H1 (cell line): ENCODE results near the gene ADCY1. TPM values are rescaled to one million over a fixed set of nuclear protein-coding genes. Genes with fewer than 3 reads are reported as not detected.

Experiments
- CTCF ChIA-PET: fragments of 300-600 bp; sonication (Branson Sonifier 250); formaldehyde crosslinking; loops from one replicate; lab custom pipeline; 2021; ENCODE audit not compliant: partially characterized antibody; lab: Charles Lee
- POLR2A ChIA-PET: fragments of 300-600 bp; sonication (Branson Sonifier 250); formaldehyde crosslinking; loops from one replicate; lab custom pipeline; 2021; ENCODE audit warnings: inconsistent platforms; ENCODE audit not compliant: partially characterized antibody; lab: Charles Lee
- DNase-seq, 2 experiments: peaks; one replicate each; pipeline versions ENCODE4 v3.0.0 to v3.0.0-alpha.2; 2010 to 2022; ENCODE audit warnings: low spot score in 2 of 2, low read depth in 1 of 2, mixed read lengths in 1 of 2
- FAIRE-seq: peaks from 2 replicates; lab custom pipeline; 2011; peaks lifted over from hg19 to GRCh38; lab: Jason Lieb, UNC
- H2AFZ ChIP-seq: 2 replicates; pipeline ENCODE4 v1.8.1; 2012; ENCODE audit warnings: low read length, inconsistent platforms
- H2AK5ac ChIP-seq: 2 replicates; pipeline ENCODE4 v1.6.1; 2013; ENCODE audit warnings: low read depth, low read length
- H2BK120ac ChIP-seq: replicated peaks from 2 replicates; pipeline ENCODE3; 2013; ENCODE audit warnings: low read depth, low read length, inconsistent platforms
- H2BK12ac ChIP-seq: 2 replicates; pipeline ENCODE4 v1.6.1; 2013; ENCODE audit warnings: low read depth, low read length
- H2BK15ac ChIP-seq: 2 replicates; pipeline ENCODE4 v1.6.1; 2013; ENCODE audit warnings: low read length
- H2BK20ac ChIP-seq: 2 replicates; pipeline ENCODE4 v1.6.1; 2013; ENCODE audit warnings: low read length
- H2BK5ac ChIP-seq: 2 replicates; pipeline ENCODE4 v1.6.1; 2013; ENCODE audit warnings: low read depth, low read length
- H3K14ac ChIP-seq: 2 replicates; pipeline ENCODE4 v1.6.1; 2013; ENCODE audit warnings: inconsistent platforms; ENCODE audit not compliant: insufficient read length
- H3K18ac ChIP-seq: 2 replicates; pipeline ENCODE4 v1.6.1; 2013; ENCODE audit warnings: low read length; ENCODE audit errors: extremely low read depth
- H3K23ac ChIP-seq: 2 replicates; pipeline ENCODE4 v1.6.1; 2013; ENCODE audit warnings: inconsistent platforms; ENCODE audit not compliant: insufficient read length
- H3K23me2 ChIP-seq: 2 replicates; pipeline ENCODE4 v1.6.1; 2013; ENCODE audit warnings: low read depth, low read length
- H3K27ac ChIP-seq: 2 replicates; pipeline ENCODE4 v1.6.1; 2011; ENCODE audit warnings: low read depth, low read length, inconsistent platforms
- H3K27me3 ChIP-seq, 4 experiments: replicated peaks in 1 of 4; 1 replicate in 1 of 4; 2 replicates in 3 of 4; pipeline versions ENCODE4 v1.6.1 to v1.8.1; 2011 to 2013; ENCODE audit warnings: low read length in 3 of 4, mild to moderate bottlenecking in 3 of 4, inconsistent platforms in 2 of 4, mixed read lengths in 2 of 4, moderate library complexity in 1 of 4; ENCODE audit not compliant: control insufficient read depth in 3 of 4, insufficient read depth in 3 of 4; ENCODE audit errors: extremely low read depth in 1 of 4
- H3K36me3 ChIP-seq, 4 experiments: 2 replicates each; pipeline versions ENCODE4 v1.6.1 to v1.8.1; 2011 to 2013; ENCODE audit warnings: mild to moderate bottlenecking in 4 of 4, low read length in 3 of 4, moderate library complexity in 2 of 4, control low read depth in 1 of 4, inconsistent platforms in 1 of 4; ENCODE audit not compliant: insufficient read depth in 4 of 4, control insufficient read depth in 2 of 4
- H3K4ac ChIP-seq: replicated peaks from 2 replicates; pipeline ENCODE3; 2013; ENCODE audit warnings: low read length, low read depth, mixed read lengths, inconsistent platforms; ENCODE audit not compliant: insufficient read length
- H3K4me1 ChIP-seq, 4 experiments: replicated peaks in 1 of 4; 1 replicate in 1 of 4; 2 replicates in 3 of 4; pipeline versions ENCODE4 v1.6.1 to v1.8.1; 2011 to 2013; ENCODE audit warnings: low read length in 3 of 4, inconsistent platforms in 2 of 4, mixed read lengths in 1 of 4; ENCODE audit not compliant: insufficient read depth in 4 of 4, control insufficient read depth in 3 of 4
- H3K4me2 ChIP-seq, 2 experiments: 2 replicates each; pipeline versions ENCODE4 v1.6.1 to v1.8.1; 2011 to 2013; ENCODE audit warnings: low read depth in 2 of 2, low read length in 2 of 2, control low read depth in 1 of 2, inconsistent platforms in 1 of 2, mild to moderate bottlenecking in 1 of 2; ENCODE audit not compliant: insufficient read depth in 1 of 2
- H3K4me3 ChIP-seq, 4 experiments: fragments of 200-600, 300-600 bp in 1 of 4; sonication (generic), shearing (Covaris generic), sonication (Bioruptor Twin) in 1 of 4; 2 replicates each; pipeline versions ENCODE4 v1.5.1 to v1.8.1; 2011 to 2016; ENCODE audit warnings: low read length in 4 of 4, low read depth in 3 of 4, control low read depth in 2 of 4, inconsistent platforms in 2 of 4, mild to moderate bottlenecking in 2 of 4, mixed read lengths in 1 of 4, moderate library complexity in 1 of 4; ENCODE audit not compliant: insufficient read depth in 2 of 4; ENCODE audit errors: extremely low read depth in 1 of 4
- H3K56ac ChIP-seq: replicated peaks from 2 replicates; pipeline ENCODE3; 2013; ENCODE audit warnings: low read depth, mild to moderate bottlenecking, mixed read lengths, low read length, inconsistent platforms; ENCODE audit not compliant: insufficient read length
- H3K79me1 ChIP-seq: 2 replicates; pipeline ENCODE4 v1.6.1; 2013; ENCODE audit warnings: low read depth, low read length, control low read depth
- H3K79me2 ChIP-seq, 2 experiments: 2 replicates each; pipeline versions ENCODE4 v1.6.1 to v1.8.1; 2012 to 2013; ENCODE audit warnings: low read length in 2 of 2, mild to moderate bottlenecking in 2 of 2, inconsistent platforms in 1 of 2; ENCODE audit not compliant: insufficient read depth in 2 of 2, control insufficient read depth in 1 of 2
- H3K9ac ChIP-seq, 4 experiments: replicated peaks in 1 of 4; 1 replicate in 1 of 4; 2 replicates in 3 of 4; pipeline versions ENCODE4 v1.6.1 to v1.8.1; 2011 to 2013; ENCODE audit warnings: low read depth in 3 of 4, low read length in 3 of 4, control low read depth in 2 of 4, mild to moderate bottlenecking in 2 of 4, moderate library complexity in 2 of 4, inconsistent platforms in 1 of 4; ENCODE audit errors: extremely low read depth in 1 of 4
- H3K9me3 ChIP-seq, 2 experiments: 2 replicates each; pipeline versions ENCODE4 v1.6.1 to v1.8.1; 2012 to 2013; ENCODE audit warnings: mild to moderate bottlenecking in 2 of 2, moderate library complexity in 2 of 2, control low read depth in 1 of 2, inconsistent platforms in 1 of 2, low read depth in 1 of 2, low read length in 1 of 2, mixed read lengths in 1 of 2; ENCODE audit not compliant: insufficient read depth in 2 of 2
- H4K20me1 ChIP-seq, 2 experiments: replicated peaks in 1 of 2; 2 replicates each; pipeline versions ENCODE3 to v1.8.1; 2011 to 2013; ENCODE audit warnings: inconsistent platforms in 2 of 2, low read length in 2 of 2, mild to moderate bottlenecking in 1 of 2; ENCODE audit not compliant: insufficient read depth in 2 of 2, control insufficient read depth in 1 of 2
- H4K5ac ChIP-seq: 2 replicates; pipeline ENCODE4 v1.6.1; 2013; ENCODE audit warnings: low read length, low read depth, mixed read lengths, inconsistent platforms; ENCODE audit not compliant: insufficient read length
- H4K8ac ChIP-seq: 2 replicates; pipeline ENCODE4 v1.8.0; 2013; ENCODE audit warnings: mild to moderate bottlenecking, moderate library complexity, low read length, inconsistent platforms; ENCODE audit not compliant: insufficient read depth; ENCODE audit errors: extremely low read depth
- H4K91ac ChIP-seq: replicated peaks from 2 replicates; pipeline ENCODE3; 2013; ENCODE audit warnings: low read length, mixed read lengths, inconsistent platforms; ENCODE audit not compliant: insufficient read length
- GTF2F1 ChIP-seq: IDR thresholded peaks from 2 replicates; pipeline ENCODE4 v1.6.1; 2012; ENCODE audit warnings: low read depth, low read length, improper control_type of control experiment, borderline replicate concordance
- SIRT6 ChIP-seq: IDR thresholded peaks from one replicate; pipeline ENCODE4 v1.7.1; 2012; ENCODE audit warnings: low read length, inconsistent platforms
- WGBS, 2 experiments: shearing (Covaris generic) in 1 of 2; methylation state at CpG; one replicate each; pipeline versions ENCODE4 v1.1.6 to v1.1.7; 2013 to 2015; ENCODE audit warnings: low lambda C conversion rate in 2 of 2, mixed read lengths in 2 of 2, inconsistent platforms in 1 of 2, low coverage in 1 of 2, missing lambda C conversion rate in 1 of 2; ENCODE audit not compliant: insufficient replicate concordance in 2 of 2, insufficient coverage in 1 of 2, insufficient read length in 1 of 2; ENCODE audit errors: extremely low coverage in 1 of 2, missing lambda C conversion rate in 1 of 2; 5-methylcytosine and 5-hydroxymethylcytosine counted together
- polyA plus RNA-seq, 7 experiments: library from polyadenylated mRNA; depleted of rRNA in 3 of 7; stranded (reverse) in 5 of 7; unstranded in 2 of 7; fragments of >200 nt in 5 of 7; fragments of 200-250 nt in 2 of 7; gene quantifications; 1 replicate in 5 of 7; 2 replicates in 1 of 7; 4 replicates in 1 of 7; pipeline versions ENCODE4 v1.2.1 to v1.2.3, GENCODE V29; 2011 to 2013; ENCODE audit warnings: missing spikeins in 2 of 7, mixed read lengths in 2 of 7
- total RNA-seq: library from RNA; stranded (reverse); fragmentation: NEBNext Ultra II Directional; extraction: Animal tissue kit (Norgen Biotek cat#: 25700); gene quantifications from 2 replicates; pipeline ENCODE4 v1.2.1, GENCODE V29; 2021

ADCY1 gene
- total and polyA plus RNA-seq, 2 of the 8 experiments (the other 6 are each of a cell fraction or from before 2014, with no cell fraction given) = 7.9 to 26.9 TPM

DNA sequence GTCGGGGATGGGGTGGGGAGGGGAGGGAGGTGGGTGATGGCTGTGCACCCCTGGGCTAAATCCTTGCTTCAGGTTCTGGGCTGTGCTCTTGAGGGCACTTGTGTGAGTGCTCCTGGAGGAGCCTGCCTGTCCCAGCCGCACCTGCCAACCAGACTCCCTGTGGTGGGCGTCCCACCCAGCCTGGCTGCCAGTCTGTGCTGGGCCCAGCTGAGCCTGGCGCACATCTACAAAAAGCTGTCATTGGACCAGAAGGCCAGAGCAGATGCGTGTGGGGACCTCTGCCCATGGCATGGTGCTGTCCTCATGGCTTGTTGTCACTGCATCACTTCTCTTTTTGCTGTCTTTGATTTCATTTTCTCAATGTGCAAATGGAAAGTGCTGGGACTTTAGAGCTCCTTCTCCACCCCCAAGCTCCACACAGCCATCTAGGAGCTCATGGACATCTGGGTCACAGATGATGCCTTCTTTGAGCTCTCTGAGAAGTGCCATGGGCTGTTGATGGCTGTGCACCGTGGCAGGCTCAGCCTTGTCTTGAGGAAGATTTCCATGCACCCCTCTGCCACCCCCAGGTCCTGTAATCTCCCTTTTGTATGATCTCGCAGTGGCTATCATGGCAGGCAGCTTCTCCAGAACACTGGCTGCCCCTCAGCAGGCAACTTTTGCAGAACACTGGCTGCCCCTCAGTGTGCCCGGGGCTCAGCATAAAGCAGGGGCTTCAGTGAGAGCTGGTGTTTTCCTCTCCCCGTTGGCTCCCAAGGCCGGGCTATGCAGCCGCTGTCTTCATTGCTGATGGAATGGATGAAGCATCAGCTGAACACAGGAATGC lies 83.9 kb downstream of the ADCY1 start:
- no peak for TF ChIP-seq SIRT6
- no peak for TF ChIP-seq GTF2F1
- H3K9me3 ChIP-seq = no peaks in the 10 kb centered on the region
- H3K23ac ChIP-seq = no peak overlapping the region
- no peak overlapping the region for H3K56ac ChIP-seq
- H2BK120ac ChIP-seq = no peak overlapping the region
- no peak overlapping the region for H3K27ac ChIP-seq
- H2BK20ac ChIP-seq = no peak overlapping the region
- no peak overlapping the region for H3K14ac ChIP-seq
- H4K20me1 ChIP-seq = peaks cover 1 to 6% of the 10 kb centered on the region in 2 experiments
- CTCF ChIA-PET = interaction anchor here (0.6 to 1.1 kb wide), 5 partner anchors 11 to 273 kb away, joined by 3 to 6 read pairs (median 3); no protein-coding TSS in a partner anchor
- no peak for FAIRE-seq
- H3K79me1 ChIP-seq = no peaks in the 10 kb centered on the region; the same call in none of the 2 replicates
- H3K4me2 ChIP-seq = no peak overlapping the region
- no peaks in the 10 kb centered on the region for H3K23me2 ChIP-seq
- H2BK15ac ChIP-seq = no peak overlapping the region
- no peaks in the 10 kb centered on the region for H3K36me3 ChIP-seq
- H3K4me1 ChIP-seq = no peaks in the 10 kb centered on the region; a peak in 1 of 7 replicates
- no peak overlapping the region for H3K9ac ChIP-seq
- no peak overlapping the region for H4K5ac ChIP-seq
- DNase-seq = peak in 1 of 2 experiments; percentile 35
- H2AFZ ChIP-seq = no peak overlapping the region
- H2AK5ac ChIP-seq = no peak overlapping the region
- H3K27me3 ChIP-seq = no peaks in the 10 kb centered on the region
- H3K18ac ChIP-seq = no peak overlapping the region
- H4K8ac ChIP-seq = no peak overlapping the region
- H3K4me3 ChIP-seq = no peak overlapping the region
- H3K4ac ChIP-seq = no peak overlapping the region
- no peak overlapping the region for H2BK12ac ChIP-seq
- no peaks in the 10 kb centered on the region for H3K79me2 ChIP-seq
- POLR2A ChIA-PET = no interaction called here
- H2BK5ac ChIP-seq = peak overlapping the region; percentile 71; the same call in 1 of the 2 replicates
- 80% methylated on average over 8 of the region's 11 CpGs; no CpG with 5 or more reads in 1 of the 2 experiments for WGBS, 2 experiments
- no peak overlapping the region for H4K91ac ChIP-seq
